Small intestine (tissue), 7 donors: ENCODE results near the gene HS3ST2. TPM values are rescaled to one million over a fixed set of nuclear protein-coding genes. Genes with fewer than 3 reads are reported as not detected.
"Not testable (repeated sequence)": the region's sequence is repeated elsewhere in the genome, so short reads cannot be mapped to it uniquely, and the experiment has no call there.

Source experiments
- DNase-seq, 2 donors: peaks; one replicate each; pipeline versions ENCODE4 v3.0.0 to v3.0.0-alpha.2; 2013
- FAIRE-seq: peaks from 2 replicates; lab custom pipeline; 2012; peaks lifted over from hg19 to GRCh38; lab: Jason Lieb, UNC
- H3K27ac ChIP-seq, 3 donors: one replicate each; pipeline ENCODE4 v1.5.1; 2013; ENCODE audit warnings: low read length in 2 of 3, mild to moderate bottlenecking in 2 of 3, control low read depth in 1 of 3, inconsistent platforms in 1 of 3, low read depth in 1 of 3, moderate library complexity in 1 of 3
- H3K27me3 ChIP-seq, 3 donors: one replicate each; pipeline ENCODE4 v1.6.1; 2013; ENCODE audit warnings: low read length in 3 of 3, inconsistent platforms in 1 of 3; ENCODE audit not compliant: control insufficient read depth in 3 of 3, insufficient read depth in 3 of 3
- H3K36me3 ChIP-seq, 3 donors: one replicate each; pipeline ENCODE4 v1.6.1; 2013; ENCODE audit warnings: low read length in 3 of 3, inconsistent platforms in 1 of 3, low read depth in 1 of 3, mild to moderate bottlenecking in 1 of 3, moderate library complexity in 1 of 3; ENCODE audit not compliant: control insufficient read depth in 3 of 3, insufficient read depth in 2 of 3
- H3K4me1 ChIP-seq, 3 donors: one replicate each; pipeline ENCODE4 v1.6.1; 2013; ENCODE audit warnings: low read length in 2 of 3, inconsistent platforms in 1 of 3, low read depth in 1 of 3, mild to moderate bottlenecking in 1 of 3, moderate library complexity in 1 of 3; ENCODE audit not compliant: control insufficient read depth in 3 of 3, insufficient read depth in 2 of 3
- H3K4me3 ChIP-seq, 3 donors: one replicate each; pipeline ENCODE4 v1.5.1; 2013; ENCODE audit warnings: low read length in 3 of 3, control low read depth in 1 of 3, inconsistent platforms in 1 of 3, low read depth in 1 of 3, mild to moderate bottlenecking in 1 of 3, moderate library complexity in 1 of 3
- H3K9me3 ChIP-seq, 2 donors: one replicate each; pipeline ENCODE4 v1.6.1; 2013; ENCODE audit warnings: low read depth in 1 of 2, low read length in 1 of 2; ENCODE audit not compliant: control insufficient read depth in 2 of 2, insufficient read depth in 1 of 2
- WGBS, 3 donors: extraction: QIAGEN DNeasy Blood & Tissue Kit; methylation state at CpG; one replicate each; pipeline ENCODE4 v1.1.7; 2013; 5-methylcytosine and 5-hydroxymethylcytosine counted together
- polyA plus RNA-seq, 4 donors: library from polyadenylated mRNA; stranded (reverse) in 3 of 4; unstranded in 1 of 4; fragments of 200-250 nt in 3 of 4; fragments of 120-200 nt in 1 of 4; gene quantifications; one replicate each; pipeline versions ENCODE4 v1.2.1 to v1.2.3, GENCODE V29; 2013
- donor health status: healthy with polysubstance abuse.
- donor health status: control.
- donor health status: control.
- donor health status: Bipolar disorder and iron deficiency.
- donor health status: healthy.

The HS3ST2 gene
- polyA plus RNA-seq, 4 donors = 0.28 TPM; not detected in 3

DNA sequence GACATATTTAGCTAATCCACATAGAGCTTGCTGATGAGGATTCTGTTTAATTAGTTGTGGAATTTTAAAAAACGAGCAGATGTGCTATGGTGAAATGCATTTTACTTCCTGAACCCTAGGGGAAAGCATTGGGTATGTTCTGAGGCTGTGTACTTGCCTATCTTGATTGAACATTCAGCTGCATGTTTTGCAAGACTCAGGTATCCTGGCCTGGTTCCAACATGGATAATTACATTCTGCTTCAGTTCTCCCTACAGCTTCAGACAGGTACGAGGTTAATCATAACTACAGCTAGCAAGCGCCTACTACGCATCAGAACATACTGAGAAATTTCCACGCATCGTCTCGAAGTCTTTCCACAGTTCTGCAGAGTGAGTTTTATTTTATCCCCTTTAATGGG is 77.0 kb downstream of the HS3ST2 start:
- no peaks in the 10 kb centered on the region for H3K9me3 ChIP-seq
- no peak overlapping the region for H3K4me3 ChIP-seq
- peaks cover 0 to 5% (median 0%) of the 10 kb centered on the region in 3 donors for H3K27me3 ChIP-seq
- FAIRE-seq (no peak), DNase-seq (no peak)
- no peaks in the 10 kb centered on the region for H3K36me3 ChIP-seq
- no peaks in the 10 kb centered on the region for H3K4me1 ChIP-seq
- H3K27ac ChIP-seq = no peak overlapping the region
- 64 to 77% (median 65%) methylated on average over 7 of the region's 7 CpGs for WGBS, 3 donors

DNA sequence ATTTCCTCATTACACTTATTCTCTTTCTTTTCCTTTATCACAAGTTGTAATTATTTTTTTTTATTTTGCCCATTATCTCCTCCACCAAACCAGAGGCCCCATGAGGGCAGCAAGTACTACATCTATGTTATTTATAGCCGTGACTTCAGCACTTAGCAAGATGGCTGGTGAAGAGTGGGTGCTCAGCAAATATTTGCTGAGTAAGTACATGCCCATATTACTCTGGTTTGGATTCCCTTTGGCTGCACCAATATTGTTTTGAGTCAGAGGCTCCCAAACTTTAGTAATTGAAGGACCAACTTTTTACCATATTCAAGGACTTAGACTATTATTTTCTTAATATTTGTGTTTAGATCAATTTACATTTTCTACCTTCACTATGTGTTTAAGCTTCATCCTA is 83.2 kb downstream of the HS3ST2 start:
- H3K36me3 ChIP-seq = no peaks in the 10 kb centered on the region
- 58 to 65% (median 65%) methylated on average over 1 of the region's 1 CpG for WGBS, 3 donors
- H3K27ac ChIP-seq = no peak overlapping the region
- H3K4me1 ChIP-seq = no peaks in the 10 kb centered on the region
- H3K27me3 ChIP-seq = peaks cover 0 to 7% (median 4%) of the 10 kb centered on the region in 3 donors
- no peak for DNase-seq
- no peak overlapping the region for H3K4me3 ChIP-seq
- FAIRE-seq = no peak
- no peaks in the 10 kb centered on the region for H3K9me3 ChIP-seq

GRCh38 chr16:22898131-22898530 is 84.2 kb downstream of the HS3ST2 start:
- Histone ChIP-seq H3K9me3 (no peaks in the 10 kb centered on the region), H3K27me3 (peaks cover 0 to 7% (median 4%) of the 10 kb centered on the region in 3 donors), H3K4me1 (no peaks in the 10 kb centered on the region), H3K4me3 (no peak overlapping the region), H3K27ac (no peak overlapping the region), H3K36me3 (no peaks in the 10 kb centered on the region)
- FAIRE-seq (no peak), DNase-seq (no peak)

GRCh38 chr16:22898874-22899348 is 84.9 kb downstream of the HS3ST2 start:
- 3 to 8% (median 7%) methylated on average over 10 of the region's 10 CpGs for WGBS, 3 donors
- FAIRE-seq = no peak
- H3K27me3 ChIP-seq = peaks cover 0 to 7% (median 4%) of the 10 kb centered on the region in 3 donors

DNA sequence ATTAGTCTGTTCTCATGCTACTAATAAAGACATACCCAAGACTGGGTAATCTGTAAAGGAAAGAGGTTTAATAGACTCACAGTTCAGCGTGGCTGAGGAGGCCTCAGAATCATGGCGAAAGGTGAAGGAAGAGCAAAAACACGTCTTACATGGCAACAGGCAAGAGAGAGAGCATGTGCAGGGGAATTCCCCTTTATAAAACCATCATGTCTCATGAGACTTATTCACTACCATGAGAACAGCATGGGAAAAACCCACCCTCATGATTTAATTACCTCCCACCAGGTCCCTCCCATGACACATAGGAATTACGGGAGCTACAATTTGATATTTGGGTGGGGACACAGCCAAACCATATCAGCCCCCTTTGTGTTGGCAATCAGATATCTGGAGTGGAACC is 85.6 kb downstream of the HS3ST2 start:
- not testable (repeated sequence) for H3K9me3 ChIP-seq, FAIRE-seq, H3K27ac ChIP-seq, DNase-seq, H3K4me3 ChIP-seq, H3K36me3 ChIP-seq, H3K27me3 ChIP-seq, H3K4me1 ChIP-seq
- WGBS, 3 donors = 57 to 72% (median 64%) methylated on average over 4 of the region's 4 CpGs

More at GRCh38 chr16:22898874-22899348, 84.9 kb downstream of the HS3ST2 start:
- Histone ChIP-seq H3K36me3 (no peaks in the 10 kb centered on the region), H3K4me1 (no peaks in the 10 kb centered on the region), H3K27ac (no peak overlapping the region), H3K9me3 (no peaks in the 10 kb centered on the region), H3K4me3 (no peak overlapping the region)
- peak; percentile 68 to 70 for DNase-seq

DNA sequence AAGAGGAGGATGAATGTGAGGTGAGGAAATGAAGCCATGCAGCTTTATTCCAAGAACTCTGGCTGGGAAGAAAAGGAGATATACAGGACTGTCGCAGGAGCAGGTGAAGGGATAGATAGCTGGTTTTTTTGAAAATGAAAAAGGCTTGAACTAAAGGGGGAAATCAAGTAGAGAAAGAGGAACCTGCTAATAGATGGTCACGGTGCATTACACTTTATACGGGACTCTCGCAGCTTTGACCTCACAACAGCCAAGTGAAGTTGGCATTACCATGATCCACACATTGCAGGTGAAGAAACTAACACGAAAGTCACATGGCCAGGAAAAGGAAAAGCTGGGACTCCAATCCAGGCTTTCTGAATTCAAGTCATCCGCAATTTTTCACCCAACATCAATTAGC is 86.9 kb downstream of the HS3ST2 start:
- DNase-seq (no peak), FAIRE-seq (no peak)
- H3K9me3 ChIP-seq = no peaks in the 10 kb centered on the region
- 69 to 76% (median 69%) methylated on average over 6 of the region's 6 CpGs for WGBS, 3 donors
- no peaks in the 10 kb centered on the region for H3K4me1 ChIP-seq
- no peak overlapping the region for H3K4me3 ChIP-seq
- no peaks in the 10 kb centered on the region for H3K36me3 ChIP-seq
- no peak overlapping the region for H3K27ac ChIP-seq
- peaks cover 0 to 4% (median 2%) of the 10 kb centered on the region in 3 donors for H3K27me3 ChIP-seq

DNA sequence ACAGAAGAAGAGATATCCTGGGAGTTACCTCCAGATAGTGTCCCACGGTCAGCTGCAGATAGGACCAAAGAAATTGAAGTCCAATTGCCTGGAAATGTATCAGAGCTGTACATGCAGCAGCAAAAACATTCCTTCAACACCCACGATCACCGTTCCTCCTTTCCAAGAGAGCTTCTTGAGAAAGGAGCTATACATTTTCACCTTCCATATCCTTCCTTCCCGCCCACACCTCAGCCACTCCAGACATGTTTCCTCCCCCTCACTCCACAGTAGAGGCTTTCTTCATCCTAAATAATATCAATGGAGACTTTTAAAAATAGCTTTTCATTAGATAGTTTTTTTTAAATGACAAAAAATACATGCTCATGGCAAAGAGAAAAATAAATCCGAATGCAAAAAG is 87.6 kb downstream of the HS3ST2 start:
- Histone ChIP-seq H3K36me3 (no peaks in the 10 kb centered on the region), H3K4me1 (no peaks in the 10 kb centered on the region), H3K27me3 (peaks cover 0 to 4% (median 2%) of the 10 kb centered on the region in 3 donors), H3K27ac (no peak overlapping the region), H3K4me3 (no peak overlapping the region), H3K9me3 (no peaks in the 10 kb centered on the region)
- FAIRE-seq (no peak), DNase-seq (no peak)
- WGBS, 3 donors = 61 to 72% (median 65%) methylated on average over 5 of the region's 5 CpGs

GRCh38 chr16:22903716-22904115 is 89.8 kb downstream of the HS3ST2 start:
- Histone ChIP-seq H3K36me3 (no peaks in the 10 kb centered on the region), H3K9me3 (no peaks in the 10 kb centered on the region), H3K4me1 (no peaks in the 10 kb centered on the region), H3K27ac (no peak overlapping the region), H3K27me3 (peaks cover 0 to 4% (median 0%) of the 10 kb centered on the region in 3 donors), H3K4me3 (no peak overlapping the region)
- no peak for FAIRE-seq
- WGBS, 3 donors = 9 to 48% (median 46%) methylated on average over 2 of the region's 2 CpGs
- DNase-seq = no peak

- Histone ChIP-seq H3K4me1 (no peaks in the 10 kb centered on the region), H3K27me3 (no peaks in the 10 kb centered on the region), H3K9me3 (no peaks in the 10 kb centered on the region), H3K27ac (no peak overlapping the region), H3K36me3 (no peaks in the 10 kb centered on the region), H3K4me3 (no peak overlapping the region)
- FAIRE-seq (no peak), DNase-seq (no peak)
- 54 to 72% (median 69%) methylated on average over 7 of the region's 7 CpGs for whole genome bisulfite sequencing, 3 donors
Measured at GRCh38 chr16:22912654-22913053, 98.7 kb downstream of the HS3ST2 start.
